Measurements from ENCODE around the gene AGBL3.

The AGBL3 gene

DNA sequence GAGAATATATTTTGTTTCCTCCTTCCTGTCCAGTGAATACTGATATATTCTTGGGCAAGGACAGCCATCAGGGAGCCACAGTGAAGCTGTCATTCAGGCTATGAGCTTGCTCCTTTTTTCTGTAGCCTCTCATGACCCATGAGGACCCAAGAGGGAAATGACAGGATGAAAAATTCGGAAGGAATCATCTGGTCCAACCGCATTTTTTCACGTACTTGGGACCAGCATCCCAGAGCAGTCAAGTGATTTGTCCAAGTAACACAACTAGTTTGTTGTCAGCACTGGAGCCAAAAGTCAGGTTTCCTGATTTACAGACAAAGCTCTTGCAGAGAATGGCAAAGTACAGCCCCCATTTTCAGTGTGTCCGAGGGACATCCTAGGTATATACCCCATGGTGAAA lies 47.2 kb upstream of the AGBL3 start:
- Histone ChIP-seq H3K4me2 (ENCODE audit: low read length) (no peak overlapping the region), H3K4me3 (ENCODE audit: low read length) (no peak overlapping the region), H4K20me1 (ENCODE audit: control insufficient read depth, insufficient read depth, low read depth, low read length) (no peaks in the 10 kb centered on the region), H3K79me2 (ENCODE audit: control insufficient read depth, low read length) (no peaks in the 10 kb centered on the region), H3F3A (ENCODE audit: control insufficient read depth, insufficient read depth) (no peaks in the 10 kb centered on the region), H3K9me2 (replicated peaks; ENCODE audit: control insufficient read depth, low read length) (no peaks in the 10 kb centered on the region), H3K4me1 (ENCODE audit: control insufficient read depth, low read length) (no peaks in the 10 kb centered on the region), H3K27ac (ENCODE audit: low read depth, low read length) (no peak overlapping the region), H3K9me3 (ENCODE audit: control insufficient read depth, insufficient read depth, low read length) (no peaks in the 10 kb centered on the region), H3K27me3 (ENCODE audit: control insufficient read depth, low read length) (peaks cover 6% of the 10 kb centered on the region; the same call in 1 of the 2 replicates), H3K36me3 (ENCODE audit: control insufficient read depth, low read length) (no peaks in the 10 kb centered on the region)
- TF ChIP-seq, protein P1, sequence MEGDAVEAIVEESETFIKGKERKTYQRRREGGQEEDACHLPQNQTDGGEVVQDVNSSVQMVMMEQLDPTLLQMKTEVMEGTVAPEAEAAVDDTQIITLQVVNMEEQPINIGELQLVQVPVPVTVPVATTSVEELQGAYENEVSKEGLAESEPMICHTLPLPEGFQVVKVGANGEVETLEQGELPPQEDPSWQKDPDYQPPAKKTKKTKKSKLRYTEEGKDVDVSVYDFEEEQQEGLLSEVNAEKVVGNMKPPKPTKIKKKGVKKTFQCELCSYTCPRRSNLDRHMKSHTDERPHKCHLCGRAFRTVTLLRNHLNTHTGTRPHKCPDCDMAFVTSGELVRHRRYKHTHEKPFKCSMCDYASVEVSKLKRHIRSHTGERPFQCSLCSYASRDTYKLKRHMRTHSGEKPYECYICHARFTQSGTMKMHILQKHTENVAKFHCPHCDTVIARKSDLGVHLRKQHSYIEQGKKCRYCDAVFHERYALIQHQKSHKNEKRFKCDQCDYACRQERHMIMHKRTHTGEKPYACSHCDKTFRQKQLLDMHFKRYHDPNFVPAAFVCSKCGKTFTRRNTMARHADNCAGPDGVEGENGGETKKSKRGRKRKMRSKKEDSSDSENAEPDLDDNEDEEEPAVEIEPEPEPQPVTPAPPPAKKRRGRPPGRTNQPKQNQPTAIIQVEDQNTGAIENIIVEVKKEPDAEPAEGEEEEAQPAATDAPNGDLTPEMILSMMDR (IDR thresholded peaks at IDR 0.05; ENCODE audit: low read depth, low read length, poor library complexity, severe bottlenecking), result no peak
- TF ChIP-seq EZH2phosphoT487 (IDR thresholded peaks at IDR 0.05; ENCODE audit: borderline replicate concordance, low read length), result no peak

DNA sequence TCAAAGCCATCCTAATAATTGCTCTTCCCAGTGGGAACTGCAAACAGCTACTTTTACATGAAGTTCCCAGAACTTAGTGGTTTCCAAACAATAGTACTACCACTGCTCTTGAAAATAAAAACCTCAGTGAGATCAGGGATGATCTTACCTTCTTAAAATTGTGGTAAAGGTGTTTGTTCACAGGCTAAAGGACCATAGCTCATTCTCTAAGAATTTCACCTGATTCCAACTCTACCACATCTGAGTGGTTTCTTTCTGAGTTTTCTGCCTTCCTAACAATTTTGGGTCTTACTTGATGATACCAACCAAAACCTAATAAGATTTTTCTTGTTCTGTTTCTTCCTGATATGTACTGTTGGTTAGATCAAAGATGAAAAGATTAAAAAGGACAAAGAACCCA lies 45.6 kb upstream of the AGBL3 start:
- H3K79me2 ChIP-seq (ENCODE audit: control insufficient read depth, low read length), result no peaks in the 10 kb centered on the region
- no peak overlapping the region for H3K4me2 ChIP-seq (ENCODE audit: low read length)
- TF ChIP-seq EZH2phosphoT487 (IDR thresholded peaks at IDR 0.05; ENCODE audit: borderline replicate concordance, low read length), result no peak
- TF ChIP-seq, protein P1 (IDR thresholded peaks at IDR 0.05; ENCODE audit: low read depth, low read length, poor library complexity, severe bottlenecking), result no peak
- no peaks in the 10 kb centered on the region for H3K9me2 ChIP-seq (replicated peaks; ENCODE audit: control insufficient read depth, low read length)
- no peaks in the 10 kb centered on the region for H3F3A ChIP-seq (ENCODE audit: control insufficient read depth, insufficient read depth)
- H4K20me1 ChIP-seq (ENCODE audit: control insufficient read depth, insufficient read depth, low read depth, low read length), result no peaks in the 10 kb centered on the region
- no peak overlapping the region for H3K27ac ChIP-seq (ENCODE audit: low read depth, low read length)
- H3K4me3 ChIP-seq (ENCODE audit: low read length), result no peak overlapping the region
- no peaks in the 10 kb centered on the region for H3K9me3 ChIP-seq (ENCODE audit: control insufficient read depth, insufficient read depth, low read length)
- H3K36me3 ChIP-seq (ENCODE audit: control insufficient read depth, low read length), result no peaks in the 10 kb centered on the region
- no peaks in the 10 kb centered on the region for H3K4me1 ChIP-seq (ENCODE audit: control insufficient read depth, low read length)
- H3K27me3 ChIP-seq (ENCODE audit: control insufficient read depth, low read length), result peaks cover 19% of the 10 kb centered on the region

DNA sequence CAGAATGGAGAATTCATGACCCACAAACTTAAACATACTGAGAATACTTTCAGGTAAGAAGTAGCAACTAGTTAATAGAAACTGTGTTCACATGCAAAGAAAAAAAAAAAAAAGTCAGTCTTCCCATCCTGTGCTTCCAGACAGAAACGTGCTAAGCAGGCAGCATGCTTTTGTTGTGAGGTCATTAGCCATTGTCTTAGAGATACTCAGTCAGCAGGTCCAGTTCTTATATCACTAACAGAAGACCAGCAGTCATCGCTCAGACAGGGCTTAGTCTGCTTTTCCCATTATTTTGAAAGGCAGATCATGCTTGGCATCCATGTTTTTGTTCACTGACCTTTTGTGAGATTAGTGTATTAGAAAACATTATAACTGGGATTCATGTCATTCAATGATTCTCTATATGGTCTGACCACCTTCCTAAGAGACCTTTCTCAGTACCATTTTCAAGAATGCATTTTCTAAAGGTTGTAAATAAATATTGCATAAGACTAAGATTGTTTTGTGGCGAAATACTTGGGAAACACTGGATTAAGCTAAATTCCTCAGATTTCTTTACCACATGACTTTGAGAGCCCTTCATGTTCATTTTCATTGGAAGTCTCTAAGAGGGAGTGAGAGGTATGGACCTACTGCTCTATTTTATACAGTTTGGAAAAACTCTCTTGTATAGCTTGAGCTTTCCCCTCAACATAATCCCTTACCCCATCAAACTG lies 45.0 kb upstream of the AGBL3 start:
- Histone ChIP-seq H3K9me2 (replicated peaks; ENCODE audit: control insufficient read depth, low read length) (no peaks in the 10 kb centered on the region), H3K9me3 (ENCODE audit: control insufficient read depth, insufficient read depth, low read length) (no peaks in the 10 kb centered on the region), H3K79me2 (ENCODE audit: control insufficient read depth, low read length) (no peaks in the 10 kb centered on the region), H3K4me1 (ENCODE audit: control insufficient read depth, low read length) (no peaks in the 10 kb centered on the region), H3K4me2 (ENCODE audit: low read length) (no peak overlapping the region), H3F3A (ENCODE audit: control insufficient read depth, insufficient read depth) (no peaks in the 10 kb centered on the region), H3K36me3 (ENCODE audit: control insufficient read depth, low read length) (no peaks in the 10 kb centered on the region), H3K27me3 (ENCODE audit: control insufficient read depth, low read length) (peaks cover 20% of the 10 kb centered on the region), H3K4me3 (ENCODE audit: low read length) (no peak overlapping the region), H4K20me1 (ENCODE audit: control insufficient read depth, insufficient read depth, low read depth, low read length) (no peaks in the 10 kb centered on the region), H3K27ac (ENCODE audit: low read depth, low read length) (no peak overlapping the region)
- TF ChIP-seq, protein P1 (IDR thresholded peaks at IDR 0.05; ENCODE audit: low read depth, low read length, poor library complexity, severe bottlenecking), result no peak
- TF ChIP-seq EZH2phosphoT487 (IDR thresholded peaks at IDR 0.05; ENCODE audit: borderline replicate concordance, low read length), result no peak

All from DOHH2 (cell line).